CMK (cell line): Measurements from ENCODE around the gene GABRG3.
"Not testable (repeated sequence)": the region's sequence is repeated elsewhere in the genome, so short reads cannot be mapped to it uniquely, and the experiment has no call there.

Experiments used
- DNase-seq: peaks from one replicate; pipeline ENCODE4 v3.0.0-alpha.2; 2010; ENCODE audit warnings: low read depth

The GABRG3 gene

DNA sequence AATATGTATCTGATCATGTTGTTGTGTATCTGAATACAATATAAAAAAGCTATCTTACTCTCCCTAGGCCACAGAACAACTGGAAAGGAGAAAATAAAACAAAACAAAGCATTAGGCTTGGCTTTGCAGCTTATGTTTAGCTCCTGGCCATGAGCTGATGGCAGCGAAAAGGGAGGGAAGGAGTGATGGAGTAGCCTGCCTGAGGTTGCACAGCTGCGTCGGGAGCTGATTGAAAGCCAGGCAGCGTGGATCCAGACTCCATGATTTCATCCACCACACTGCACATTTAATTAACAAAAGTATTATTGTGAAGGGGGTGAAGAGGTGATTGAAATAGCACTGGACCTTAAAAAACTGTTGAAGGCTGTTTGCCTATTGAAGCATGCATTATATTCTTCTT, 212.2 kb downstream of the GABRG3 start:
- DNase-seq, result no peak

GRCh38 chr15:27191515-27191914, 220.5 kb downstream of the GABRG3 start:
- not testable (repeated sequence) for DNase-seq

DNA sequence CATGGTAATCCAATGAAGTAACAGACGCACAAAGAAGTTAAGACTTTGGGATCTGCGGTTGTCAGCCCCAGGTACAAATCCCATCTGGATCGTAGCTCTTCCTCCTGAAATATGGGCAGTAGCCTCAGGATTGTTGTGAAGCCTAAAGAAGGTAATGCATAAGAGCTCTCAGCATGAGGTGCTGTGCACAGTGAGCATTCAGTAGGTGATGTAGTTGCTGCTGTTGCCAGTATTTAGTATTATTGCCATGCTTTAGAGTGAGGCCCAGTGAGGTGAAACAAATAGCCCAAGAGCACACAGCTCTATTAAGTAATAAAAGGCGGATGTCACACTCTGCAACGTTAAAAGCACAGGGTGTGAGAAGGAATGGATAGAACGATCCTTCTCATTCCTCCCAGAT, 225.7 kb downstream of the GABRG3 start:
- DNase-seq, result no peak

GRCh38 chr15:27201425-27201824, 230.4 kb downstream of the GABRG3 start:
- DNase-seq, result no peak

DNA sequence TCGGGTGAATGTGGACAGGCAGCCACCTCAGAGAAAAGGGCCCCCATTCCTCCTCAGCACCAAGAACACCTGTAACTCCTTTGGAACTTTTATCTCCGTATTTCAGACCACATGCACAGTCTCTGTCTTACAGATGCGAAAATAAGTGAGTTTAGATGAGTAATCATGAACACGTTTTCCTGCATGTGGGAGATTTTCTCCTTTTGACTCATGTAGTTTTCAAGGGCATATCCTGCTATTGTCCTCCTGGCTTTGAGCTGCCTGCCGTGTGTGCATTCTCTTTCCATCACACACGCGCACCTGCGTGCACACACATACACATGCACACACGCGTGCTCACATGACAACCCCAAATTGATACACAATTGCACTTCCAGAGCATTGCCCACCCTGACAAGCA, 239.2 kb downstream of the GABRG3 start:
- no peak for DNase-seq

DNA sequence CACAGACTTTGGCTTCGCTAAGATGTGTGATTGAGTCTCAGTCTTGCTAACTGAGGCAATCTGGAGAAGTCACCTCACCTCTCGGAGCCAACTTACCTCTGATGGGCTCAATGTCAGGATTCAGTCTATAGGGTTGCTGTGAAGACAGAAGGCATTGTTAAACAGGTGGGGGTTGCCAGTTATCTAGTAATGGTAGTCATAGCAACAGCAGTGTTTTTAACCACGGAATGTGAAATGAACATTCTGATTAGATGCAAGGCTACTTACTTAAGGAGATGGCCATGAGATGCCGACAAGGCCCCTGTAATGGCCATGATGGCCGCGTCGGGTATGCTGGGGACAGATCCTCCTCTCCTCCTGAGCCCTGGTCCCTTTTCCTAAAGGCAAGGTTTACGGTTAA, 243.1 kb downstream of the GABRG3 start:
- no peak for DNase-seq

DNA sequence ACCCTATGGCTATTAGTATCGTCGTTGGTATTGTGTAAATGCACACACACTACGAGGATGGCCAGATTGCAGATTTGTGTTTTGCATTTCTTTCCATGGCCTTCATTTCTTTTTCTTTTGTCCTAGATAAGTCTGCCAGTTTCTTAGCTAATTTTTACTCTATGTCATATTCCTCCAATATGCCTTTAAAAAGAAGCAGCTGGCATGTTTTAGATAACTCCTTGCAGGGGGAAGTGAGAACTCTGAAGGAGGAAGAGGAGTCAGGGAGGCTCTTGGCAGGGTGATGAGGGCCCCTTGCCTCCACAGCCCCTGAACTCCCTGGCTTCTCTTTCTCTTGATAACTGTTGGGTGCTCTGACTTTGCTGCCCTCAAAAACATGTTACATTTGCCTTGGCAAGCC, 244.0 kb downstream of the GABRG3 start:
- DNase-seq, result no peak

DNA sequence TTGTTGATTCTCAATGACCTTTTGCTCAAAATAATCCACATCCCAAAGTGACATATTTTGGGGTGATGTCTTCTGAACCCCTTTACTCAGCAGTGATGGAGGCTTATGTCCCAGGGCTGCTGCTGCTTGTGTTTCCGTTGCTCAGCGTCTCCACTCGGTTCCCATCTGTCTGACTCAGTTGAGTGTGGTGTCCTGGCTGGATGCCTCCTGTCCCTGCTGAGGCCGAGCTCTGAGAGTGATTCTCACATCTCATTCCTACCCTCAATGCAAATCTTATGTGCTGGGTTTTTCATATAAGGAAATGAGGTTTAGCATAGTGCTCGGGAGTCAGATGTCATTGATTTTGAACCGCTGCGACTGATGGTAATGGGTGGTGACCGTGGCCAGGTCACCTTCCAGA, 247.4 kb downstream of the GABRG3 start:
- no peak for DNase-seq

DNA sequence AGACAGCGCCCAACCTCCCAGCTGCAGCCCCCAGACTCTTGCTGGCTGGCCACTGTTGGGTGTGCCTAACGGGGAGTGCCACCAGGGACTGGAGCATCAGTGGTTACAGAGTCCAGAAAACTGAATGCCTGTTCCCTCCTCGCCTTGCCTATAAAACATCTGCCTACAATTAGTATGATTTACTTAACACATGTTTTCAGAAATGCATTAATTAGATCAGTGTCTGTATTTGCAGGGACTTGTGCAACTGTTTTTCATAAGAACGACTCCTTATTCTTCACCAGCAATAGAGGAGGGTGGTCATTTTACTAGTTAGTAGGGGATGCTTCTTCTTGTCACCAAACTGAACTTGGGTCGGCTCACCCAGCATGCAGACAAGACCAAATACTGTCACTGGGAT, 248.7 kb downstream of the GABRG3 start:
- no peak for DNase-seq

DNA sequence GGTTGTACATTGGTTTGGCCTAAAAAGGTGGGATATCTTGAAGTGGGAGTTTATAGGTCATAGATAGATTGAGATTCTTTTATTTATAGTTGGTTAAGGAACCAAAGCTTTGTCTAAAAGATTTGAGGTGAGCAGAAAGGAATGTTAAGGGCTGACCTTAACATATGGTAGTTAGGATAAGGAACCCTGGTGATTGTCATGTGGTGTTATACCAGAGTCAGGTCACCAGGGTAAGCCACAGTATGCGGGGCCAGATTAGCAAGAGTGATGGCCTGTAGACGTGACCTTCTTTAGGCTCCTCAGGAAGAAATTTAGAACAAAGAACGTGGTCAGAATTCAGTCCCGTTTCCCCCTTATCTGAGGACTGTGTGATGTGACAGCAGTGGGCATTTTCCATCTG, 249.2 kb downstream of the GABRG3 start:
- DNase-seq, result no peak

DNA sequence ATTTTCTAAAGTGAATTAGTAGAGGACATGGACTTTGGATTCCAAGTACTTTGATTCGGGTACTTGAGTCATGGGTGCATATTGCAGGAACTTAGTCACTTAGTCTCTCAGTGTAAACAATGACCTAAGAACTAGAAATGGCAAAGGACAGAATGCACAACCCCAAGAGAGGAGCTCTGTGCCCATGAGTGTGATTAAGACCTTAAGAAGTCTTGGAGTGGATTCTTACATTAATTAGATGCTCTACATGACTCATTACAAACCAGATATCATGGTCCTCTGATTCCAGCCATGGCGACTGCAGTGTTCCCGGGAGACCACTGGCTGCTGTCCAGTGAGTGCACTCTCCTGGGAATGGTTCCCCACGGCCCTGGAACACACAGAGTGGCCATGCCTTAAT, 251.5 kb downstream of the GABRG3 start:
- DNase-seq, result no peak

- DNase-seq, result no peak
These were observed 252.2 kb downstream of the GABRG3 start for GRCh38 chr15:27223179-27223578.

DNA sequence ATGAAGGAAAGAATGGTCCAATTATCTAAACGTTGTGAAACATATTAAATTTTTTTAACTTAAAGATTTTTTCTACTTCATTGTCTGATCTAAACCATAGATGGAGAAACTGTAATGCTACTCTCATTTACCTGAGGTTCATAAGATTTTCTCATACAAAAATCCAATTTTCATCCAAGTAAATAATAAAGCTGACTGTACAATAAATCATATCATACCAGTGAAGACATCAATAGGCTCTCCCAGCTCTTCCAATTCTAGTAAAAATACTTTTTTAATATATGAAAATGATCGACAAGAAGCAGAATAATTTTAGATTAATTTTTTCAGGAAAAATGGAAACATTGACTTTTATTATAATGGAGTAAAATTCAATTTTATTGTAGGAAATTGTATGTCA, 260.8 kb downstream of the GABRG3 start:
- no peak for DNase-seq

DNA sequence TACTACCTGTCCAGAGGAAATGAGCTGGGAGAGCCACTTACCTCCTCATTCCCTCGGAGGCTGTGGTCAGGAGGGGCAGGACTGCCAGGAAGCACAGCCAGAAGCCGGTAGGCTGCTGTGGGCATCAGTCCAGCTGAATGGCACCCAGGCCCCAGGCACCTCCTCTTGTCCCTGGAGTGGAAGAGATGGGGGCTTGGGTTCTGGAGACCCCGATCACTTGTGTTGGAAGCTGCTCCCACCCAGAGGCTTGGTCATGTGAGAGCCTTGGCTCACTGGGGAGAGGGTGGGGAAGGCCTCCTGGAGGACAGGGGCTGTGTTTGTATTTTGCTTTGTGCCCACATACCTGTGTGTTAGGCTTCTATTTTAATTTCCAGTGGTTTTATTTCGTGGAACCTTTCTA, 261.9 kb downstream of the GABRG3 start:
- no peak for DNase-seq

DNA sequence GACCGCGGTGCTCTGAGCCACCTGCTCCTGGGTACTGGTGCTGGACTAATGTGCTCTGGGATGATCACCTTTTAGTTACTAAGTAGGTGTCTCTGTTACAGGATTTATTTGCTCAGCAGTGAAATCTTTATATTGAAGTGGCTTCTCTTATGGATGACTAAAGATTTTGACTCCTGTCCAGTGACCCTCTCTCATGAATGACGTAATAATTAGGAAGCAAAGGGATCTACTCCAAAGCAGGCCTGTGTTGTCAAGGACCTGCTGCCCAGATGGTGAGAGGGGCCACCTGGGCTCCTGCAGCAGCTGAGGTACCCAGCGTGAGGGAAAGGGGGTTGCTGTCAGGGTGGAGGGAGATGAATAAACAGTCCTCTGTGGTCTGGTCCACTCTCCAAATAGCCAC, 263.6 kb downstream of the GABRG3 start:
- no peak for DNase-seq

DNA sequence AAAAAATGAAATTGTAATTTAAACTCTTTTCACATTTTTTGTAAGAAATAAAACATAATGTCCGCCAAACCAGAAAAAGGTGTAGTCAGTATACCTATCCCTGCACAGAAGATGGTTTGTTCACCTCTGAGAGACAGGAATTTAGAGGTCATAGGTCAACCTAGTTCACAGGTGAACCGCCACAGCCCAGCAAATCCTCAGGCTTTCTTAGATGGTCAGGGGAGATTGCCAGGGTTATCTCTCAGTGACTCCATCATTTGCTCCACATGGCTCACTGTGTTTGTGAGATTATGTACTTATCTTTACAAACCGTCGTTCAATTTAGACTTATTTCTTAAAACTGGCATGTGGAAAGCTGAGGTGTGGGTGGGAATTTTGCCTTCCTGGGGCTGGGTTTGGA, 264.2 kb downstream of the GABRG3 start:
- DNase-seq, result no peak

GRCh38 chr15:27235681-27236080, 264.7 kb downstream of the GABRG3 start:
- DNase-seq, result no peak

- no peak for DNase-seq
These were observed 266.4 kb downstream of the GABRG3 start for GRCh38 chr15:27237319-27237939.

- no peak for DNase-seq
These were observed 267.2 kb downstream of the GABRG3 start for GRCh38 chr15:27238209-27238608.

GRCh38 chr15:27238707-27239423, 267.9 kb downstream of the GABRG3 start:
- no peak for DNase-seq

- DNase-seq, result no peak
These were observed 271.0 kb downstream of the GABRG3 start for GRCh38 chr15:27241943-27242342.

GRCh38 chr15:27244047-27244446, 273.1 kb downstream of the GABRG3 start:
- no peak for DNase-seq

DNA sequence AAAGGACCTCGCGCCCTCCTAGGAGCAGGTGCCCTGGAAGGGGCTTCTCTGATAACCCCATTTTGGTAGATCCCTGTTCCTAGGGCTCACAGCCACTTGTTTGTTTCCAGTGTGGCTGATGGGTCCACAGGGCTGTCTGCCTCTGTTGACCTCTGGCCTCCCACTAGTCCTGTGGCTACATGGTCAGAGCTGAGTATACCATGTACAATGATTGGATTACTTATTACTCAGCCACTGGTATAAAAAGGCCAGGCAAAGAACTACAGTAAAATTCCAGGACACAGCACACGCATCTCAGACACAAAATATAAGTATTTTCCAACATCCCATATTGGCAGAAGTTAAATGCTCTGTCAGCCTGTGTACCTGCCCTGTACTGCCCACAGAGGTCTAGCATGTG, 277.3 kb downstream of the GABRG3 start:
- no peak for DNase-seq
